Spleen (tissue), 7 donors: ENCODE results near the gene UBE3B.

ENCODE experiments used
- CTCF ChIP-seq, 11 experiments: fragments of 200-600 bp in 7 of 11; fragments of 450-650 bp in 4 of 11; sonication (generic) in 4 of 11; IDR thresholded peaks in 8 of 11; conservative IDR thresholded peaks in 3 of 11; 1 replicate in 7 of 11; 2 replicates in 4 of 11; pipeline versions ENCODE4 v1.4.0 to v1.8.0; 2016 to 2021; ENCODE audit warnings: antibody characterized with exemption in 11 of 11, inconsistent platforms in 4 of 11, mild to moderate bottlenecking in 1 of 11
- POLR2A ChIP-seq, 3 donors: fragments of 450-650 bp; IDR thresholded peaks; one replicate each; pipeline ENCODE4 v1.5.1; 2017; ENCODE audit warnings: antibody characterized with exemption in 3 of 3, mild to moderate bottlenecking in 1 of 3
- donor health status: DM: no; HTN: no; CAD: no; lungs with moderate emphysema.
- donor health status: DM: no; HTN: no; CAD: no.
- donor health status: DM: no; HTN: no; CAD: no.

GRCh38 chr12:109491671-109492070 is 14.2 kb downstream of the UBE3B start:
- TF ChIP-seq CTCF (IDR thresholded peaks at IDR 0.05 in 8 of 11, conservative IDR thresholded peaks at IDR 0.05 in 3 of 11) (no peak), POLR2A (IDR thresholded peaks at IDR 0.05) (no peak)
